Measurements from ENCODE around the gene RPTOR.
"Not testable (repeated sequence)": the region's sequence is repeated elsewhere in the genome, so short reads cannot be mapped to it uniquely, and the experiment has no call there.

The RPTOR gene

DNA sequence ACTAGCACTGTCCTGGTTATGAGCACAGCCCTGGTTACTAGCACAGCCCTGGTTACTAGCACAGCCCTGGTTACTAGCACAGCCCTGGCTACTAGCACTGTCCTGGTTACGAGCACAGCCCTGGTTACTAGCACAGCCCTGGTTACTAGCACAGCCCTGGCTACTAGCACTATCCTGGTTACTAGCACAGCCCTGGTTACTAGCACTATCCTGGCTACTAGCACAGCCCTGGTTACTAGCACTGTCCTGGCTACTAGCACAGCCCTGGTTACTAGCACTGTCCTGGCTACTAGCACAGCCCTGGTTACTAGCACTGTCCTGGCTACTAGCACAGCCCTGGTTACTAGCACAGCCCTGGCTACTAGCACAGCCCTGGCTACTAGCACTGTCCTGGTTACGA, 199.3 kb downstream of the RPTOR start:
- DNase-seq (ENCODE audit: low read depth in 2 of 2), result not testable (repeated sequence)

DNA sequence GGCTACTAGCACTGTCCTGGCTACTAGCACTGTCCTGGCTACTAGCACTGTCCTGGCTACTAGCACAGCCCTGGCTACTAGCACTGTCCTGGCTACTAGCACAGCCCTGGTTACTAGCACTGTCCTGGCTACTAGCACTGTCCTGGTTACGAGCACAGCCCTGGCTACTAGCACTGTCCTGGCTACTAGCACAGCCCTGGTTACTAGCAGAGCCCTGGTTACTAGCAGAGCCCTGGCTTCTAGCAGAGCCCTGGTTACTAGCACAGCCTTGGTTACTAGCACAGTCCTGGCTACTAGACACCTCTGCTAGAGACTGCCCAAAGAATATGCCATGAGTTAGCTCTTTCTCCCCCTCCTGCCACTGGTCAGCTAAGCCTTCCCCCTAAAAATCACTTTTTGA, 200.1 kb downstream of the RPTOR start:
- not testable (repeated sequence) for DNase-seq (ENCODE audit: low read depth in 2 of 2)

GRCh38 chr17:80745183-80745582, 200.5 kb downstream of the RPTOR start:
- no peak for DNase-seq (ENCODE audit: low read depth in 2 of 2)

- no peak for DNase-seq (ENCODE audit: low read depth in 2 of 2)
These were observed 201.8 kb downstream of the RPTOR start for GRCh38 chr17:80746262-80746935.

- no peak for DNase-seq (ENCODE audit: low read depth in 2 of 2)
These were observed 202.8 kb downstream of the RPTOR start for GRCh38 chr17:80747469-80747868.

- DNase-seq (ENCODE audit: low read depth in 2 of 2), result no peak
These were observed 205.0 kb downstream of the RPTOR start for GRCh38 chr17:80749611-80750010.

GRCh38 chr17:80750263-80750662, 205.6 kb downstream of the RPTOR start:
- DNase-seq (ENCODE audit: low read depth in 2 of 2), result no peak

DNA sequence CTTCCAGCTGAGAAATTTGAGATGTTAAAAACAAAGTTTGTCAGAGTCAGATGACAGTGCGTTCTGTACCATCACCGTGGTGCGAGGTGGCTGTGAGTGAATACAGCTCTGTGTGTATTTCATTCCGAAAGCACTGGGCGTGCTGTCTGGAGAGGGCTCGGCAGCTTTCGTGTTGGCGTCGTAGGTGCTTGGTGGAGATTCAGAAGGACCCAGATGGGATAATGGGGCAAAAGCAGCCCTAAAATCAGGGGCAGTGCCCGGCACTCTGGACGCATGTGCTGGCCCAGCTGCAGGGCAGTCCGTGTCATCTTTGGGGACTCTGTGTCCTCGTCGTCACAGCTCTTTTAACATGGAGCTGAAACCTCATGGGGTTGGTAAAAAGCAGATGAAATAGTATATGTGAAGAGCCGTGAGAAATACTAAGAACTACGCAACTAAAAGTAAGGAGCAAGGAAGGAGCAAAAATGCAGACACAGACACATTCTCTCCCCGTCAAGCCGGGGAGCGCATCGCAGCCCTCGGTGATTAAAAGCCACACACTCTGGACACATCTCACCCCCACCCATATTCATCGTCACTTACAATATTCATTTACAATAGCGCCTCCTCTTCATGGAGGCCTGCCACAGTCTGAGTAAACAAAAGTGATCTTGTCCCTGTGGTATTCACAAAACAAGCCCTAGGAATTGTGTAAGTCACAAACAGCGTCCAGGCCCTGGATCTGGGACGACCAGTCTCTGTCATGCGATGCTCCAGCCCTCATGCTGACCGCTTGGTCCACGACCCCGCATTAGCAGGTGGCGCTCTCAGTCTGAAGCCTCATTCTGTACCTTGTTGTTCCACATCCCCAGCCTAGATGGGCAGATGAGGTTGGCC, 206.7 kb downstream of the RPTOR start:
- DNase-seq (ENCODE audit: low read depth in 2 of 2), result no peak

DNA sequence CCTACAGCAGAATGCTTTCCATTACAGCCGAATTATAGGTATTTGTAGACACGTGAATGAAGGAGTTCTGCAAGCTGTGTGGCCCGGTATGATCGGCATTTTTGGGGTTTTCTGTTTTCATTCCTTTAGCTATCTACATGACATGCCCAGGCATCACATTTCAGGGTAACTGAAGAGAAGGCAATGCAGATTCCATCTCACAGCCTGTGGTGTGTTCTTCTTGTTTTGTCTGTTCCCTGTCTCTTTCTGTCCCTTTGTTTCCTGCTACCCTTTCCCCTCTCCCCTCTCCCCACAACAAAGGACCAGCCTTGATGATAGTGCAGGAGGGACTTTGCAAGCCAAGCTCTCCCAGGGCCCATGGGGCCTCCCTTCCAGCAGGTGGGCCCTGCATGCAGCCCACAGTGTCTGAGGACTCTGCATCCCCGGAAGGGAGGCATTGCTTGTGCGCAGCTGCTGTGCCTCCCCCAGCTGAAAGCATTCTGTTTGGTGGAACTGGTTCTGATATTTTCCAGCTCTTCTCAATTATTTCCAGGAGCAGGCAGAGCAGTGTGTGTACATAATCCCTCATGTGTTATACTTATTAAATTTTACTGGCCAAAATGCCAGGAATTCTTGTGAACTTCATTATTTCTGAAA, 207.4 kb downstream of the RPTOR start:
- peak in 1 of 2 experiments; percentile 39 for DNase-seq (ENCODE audit: low read depth in 2 of 2)

- no peak for DNase-seq (ENCODE audit: low read depth in 2 of 2)
These were observed 209.2 kb downstream of the RPTOR start for GRCh38 chr17:80753685-80754345.

DNA sequence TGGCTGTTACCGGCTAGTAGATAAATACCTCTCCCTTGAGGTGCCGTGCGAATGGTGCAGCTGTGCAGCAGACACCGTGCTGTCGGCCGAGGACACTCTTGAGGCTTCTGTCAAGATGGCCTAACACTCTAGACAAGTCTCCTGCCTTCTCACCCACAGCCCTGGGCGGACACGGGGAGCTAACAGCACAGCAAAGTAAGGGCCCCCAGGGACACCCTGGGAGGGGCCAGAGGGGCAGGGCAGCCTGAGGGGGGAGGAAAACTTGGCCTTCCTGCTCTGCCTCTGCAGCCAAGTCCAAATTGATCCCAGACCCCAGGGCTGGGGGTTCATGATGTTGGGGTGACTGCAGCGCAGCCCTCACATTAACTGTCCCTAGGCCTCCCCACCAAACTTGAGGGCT, 210.2 kb downstream of the RPTOR start:
- no peak for DNase-seq (ENCODE audit: low read depth in 2 of 2)

DNA sequence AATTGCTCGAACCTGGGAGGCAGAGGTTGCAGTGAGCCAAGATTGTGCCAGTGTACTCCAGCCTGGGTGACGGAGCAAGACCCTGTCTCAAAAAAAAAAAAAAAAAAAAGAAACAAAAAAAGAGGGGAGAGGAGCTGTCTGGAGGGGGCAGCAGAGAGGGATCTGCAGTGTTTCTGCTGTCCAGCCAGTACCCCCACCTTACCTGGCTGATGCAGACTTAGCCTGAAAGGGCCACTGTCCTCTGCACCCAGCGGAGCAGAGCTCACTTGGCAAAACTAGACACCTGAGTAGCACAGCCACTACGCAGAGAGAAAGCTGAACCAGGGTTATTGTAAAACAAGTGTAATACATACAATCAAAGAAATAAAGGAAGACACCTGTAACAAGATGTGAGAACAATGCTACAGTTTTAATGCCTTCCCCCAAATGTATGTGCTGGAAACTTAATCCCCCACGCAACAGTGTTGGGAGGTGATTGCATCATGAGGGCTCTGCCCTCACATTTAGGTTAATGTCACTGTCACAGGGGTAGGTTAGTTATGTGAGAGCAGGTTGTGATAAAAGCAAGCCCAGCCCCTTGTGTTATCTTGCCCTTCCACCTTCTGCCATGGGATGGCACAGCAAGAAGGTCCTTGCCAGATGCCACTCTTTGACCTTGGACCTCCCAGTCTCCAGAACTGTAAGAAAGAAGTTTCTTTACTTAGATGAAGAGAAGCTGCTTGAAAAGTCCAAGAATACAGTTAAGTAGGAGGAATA, 211.2 kb downstream of the RPTOR start:
- DNase-seq (ENCODE audit: low read depth in 2 of 2), result no peak

- no peak for DNase-seq (ENCODE audit: low read depth in 2 of 2)
These were observed 214.1 kb downstream of the RPTOR start for GRCh38 chr17:80758481-80759376.

GRCh38 chr17:80759377-80759673, 214.7 kb downstream of the RPTOR start:
- DNase-seq (ENCODE audit: low read depth in 2 of 2), result no peak

DNA sequence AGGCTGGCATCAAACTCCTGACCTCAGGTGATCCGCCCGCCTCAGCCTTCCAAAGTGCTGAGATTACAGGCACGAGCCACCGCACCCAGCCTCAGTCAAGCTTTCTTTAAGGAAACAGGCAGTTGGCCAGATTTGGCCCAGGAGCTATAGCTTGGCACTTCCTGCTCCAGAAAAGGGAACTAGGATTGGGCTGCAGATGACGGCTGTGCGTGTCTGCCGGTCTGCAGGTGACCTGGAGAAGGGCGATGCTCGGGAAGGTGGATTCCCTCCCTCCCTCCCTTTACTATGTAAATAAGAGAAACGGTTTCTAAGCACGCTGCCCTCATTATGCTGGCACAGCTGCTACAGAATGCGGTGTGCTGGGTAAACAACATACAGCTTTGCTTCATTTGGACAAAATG, 215.9 kb downstream of the RPTOR start:
- DNase-seq (ENCODE audit: low read depth in 2 of 2), result no peak

- DNase-seq (ENCODE audit: low read depth in 2 of 2), result peak; percentile 48 to 50
These were observed 216.7 kb downstream of the RPTOR start for GRCh38 chr17:80761110-80761871.

DNA sequence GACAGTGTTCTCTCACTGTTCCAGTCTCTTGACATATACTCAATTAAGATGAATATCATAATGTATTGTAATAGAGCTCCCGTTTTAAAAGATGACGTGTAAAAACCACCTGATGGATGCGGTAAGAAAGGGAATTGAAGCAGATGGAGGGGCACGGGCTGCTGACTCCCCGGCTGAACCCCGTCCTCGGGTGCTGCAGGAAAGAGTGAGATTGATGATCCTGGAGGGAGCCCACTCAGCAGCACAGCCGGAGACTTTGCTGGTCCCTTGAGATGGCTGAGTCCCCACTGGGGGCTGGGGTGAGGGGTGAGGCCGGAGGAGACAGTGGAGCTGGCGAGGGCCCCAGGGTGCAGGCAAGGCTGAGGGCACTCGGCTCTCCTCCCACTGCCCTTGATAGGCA, 217.4 kb downstream of the RPTOR start:
- no peak for DNase-seq (ENCODE audit: low read depth in 2 of 2)

GRCh38 chr17:80763293-80763867, 218.7 kb downstream of the RPTOR start:
- DNase-seq (ENCODE audit: low read depth in 2 of 2), result no peak

DNA sequence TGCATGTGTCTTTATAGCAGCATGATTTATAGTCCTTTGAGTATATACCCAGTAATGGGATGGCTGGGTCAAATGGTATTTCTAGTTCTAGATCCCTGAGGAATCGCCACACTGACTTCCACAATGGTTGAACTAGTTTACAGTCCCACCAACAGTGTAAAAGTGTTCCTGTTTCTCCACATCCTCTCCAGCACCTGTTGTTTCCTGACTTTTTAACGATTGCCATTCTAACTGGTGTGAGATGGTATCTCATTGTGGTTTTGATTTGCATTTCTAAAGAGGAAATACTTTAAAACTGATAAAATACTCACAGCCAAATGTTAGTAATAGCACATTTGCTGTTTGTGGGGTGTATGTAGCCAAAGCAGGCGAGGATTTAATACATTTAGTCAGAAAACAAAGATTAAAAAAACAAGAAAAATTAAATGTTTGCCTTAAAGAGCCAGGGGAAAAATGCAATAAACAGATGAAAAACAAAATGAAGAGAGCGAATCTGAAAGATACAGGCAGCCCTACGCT, 220.0 kb downstream of the RPTOR start:
- DNase-seq (ENCODE audit: low read depth in 2 of 2), result not testable (repeated sequence)

Measured in fibroblast of skin of left biceps (primary cell).